GM04503 (cell line): Measurements from ENCODE around the gene GABRR3.
A peak's percentile ranks its signal among the peaks of the same experiment; 100 is the strongest.

Experiments
- DNase-seq: peaks from one replicate; pipeline ENCODE4 v3.0.0-alpha.2; 2012; ENCODE audit warnings: low read depth

The GABRR3 gene

GRCh38 chr3:97954228-97954827 lies 80.8 kb downstream of the GABRR3 start:
- no peak for DNase-seq

DNA sequence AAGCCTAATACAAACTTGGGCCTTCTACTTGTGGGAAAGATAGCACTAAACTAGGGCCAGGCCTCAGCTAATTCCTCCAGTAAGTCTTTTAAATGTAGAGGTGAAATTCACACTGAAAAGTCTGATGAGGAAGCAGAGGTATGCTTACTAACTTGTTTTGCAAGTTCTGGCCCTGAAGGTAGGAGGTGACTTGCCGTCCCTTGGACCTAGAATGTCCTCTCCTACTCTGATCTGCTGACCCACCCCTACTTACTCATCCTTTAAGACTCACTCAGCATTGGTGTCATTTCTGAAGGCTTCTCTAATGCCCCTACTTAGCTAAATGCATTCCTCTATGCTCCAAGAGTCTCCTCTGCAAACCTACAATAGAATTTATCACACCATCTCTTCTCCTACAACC lies 82.2 kb downstream of the GABRR3 start:
- DNase-seq: no peak

DNA sequence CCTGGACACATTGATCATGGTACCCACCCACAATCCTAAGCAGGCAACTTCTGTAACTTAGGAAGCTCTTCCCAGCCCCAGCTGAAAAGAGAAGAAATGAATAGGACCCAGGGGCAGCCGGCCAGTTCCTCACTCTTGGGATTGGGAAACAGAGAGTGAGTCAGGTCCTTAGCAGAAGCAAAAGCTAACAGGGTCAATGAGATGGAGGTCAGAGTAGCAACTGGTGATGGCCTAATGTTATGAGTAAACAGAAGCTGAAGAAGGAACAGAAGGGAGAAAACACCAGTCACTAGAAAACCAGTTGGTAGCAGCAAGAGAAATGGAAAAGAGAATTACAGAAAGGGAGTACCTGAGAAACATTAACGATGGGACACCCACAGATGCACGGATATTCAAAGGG lies 82.8 kb downstream of the GABRR3 start:
- DNase-seq: peak; percentile 61

DNA sequence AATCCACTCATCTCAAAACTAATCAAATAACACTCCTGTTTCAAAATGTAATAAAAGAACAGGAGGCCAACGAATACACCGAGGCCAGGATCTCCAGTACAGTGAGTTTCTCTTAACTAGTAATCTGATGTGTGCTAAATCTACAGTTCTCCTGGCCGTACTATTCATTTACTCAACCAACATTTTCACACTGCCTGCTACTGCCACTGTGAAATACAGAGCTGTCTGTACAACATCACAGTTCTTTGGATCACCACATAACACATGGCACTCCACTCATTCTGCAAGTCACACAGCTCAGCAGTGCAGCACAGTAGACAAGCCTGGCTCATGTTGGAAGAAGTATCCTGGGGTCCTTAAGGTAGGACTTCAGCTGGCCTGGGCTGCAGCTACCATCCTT lies 84.8 kb downstream of the GABRR3 start:
- no peak for DNase-seq

GRCh38 chr3:97949743-97950142 lies 85.4 kb downstream of the GABRR3 start:
- DNase-seq: no peak

DNA sequence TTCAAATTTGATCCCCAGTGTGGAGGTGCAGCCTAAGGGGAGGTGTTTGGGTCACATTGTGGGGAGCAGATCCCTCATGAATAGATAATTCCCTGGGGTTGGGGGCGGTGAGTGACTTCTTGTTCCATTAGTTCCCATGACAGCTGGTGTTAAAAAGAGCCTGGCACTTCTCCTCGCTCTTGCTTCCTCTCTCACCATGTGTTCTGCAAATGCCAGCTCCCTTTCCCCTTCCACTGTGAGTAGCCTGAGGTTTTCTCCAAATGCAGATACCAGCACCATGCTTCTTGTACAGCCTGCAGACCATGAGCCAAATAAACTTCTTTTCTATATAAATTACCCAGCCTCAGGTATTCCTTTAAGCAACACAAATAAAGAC lies 86.0 kb downstream of the GABRR3 start:
- DNase-seq: no peak

GRCh38 chr3:97948351-97949109 lies 86.6 kb downstream of the GABRR3 start:
- no peak for DNase-seq

DNA sequence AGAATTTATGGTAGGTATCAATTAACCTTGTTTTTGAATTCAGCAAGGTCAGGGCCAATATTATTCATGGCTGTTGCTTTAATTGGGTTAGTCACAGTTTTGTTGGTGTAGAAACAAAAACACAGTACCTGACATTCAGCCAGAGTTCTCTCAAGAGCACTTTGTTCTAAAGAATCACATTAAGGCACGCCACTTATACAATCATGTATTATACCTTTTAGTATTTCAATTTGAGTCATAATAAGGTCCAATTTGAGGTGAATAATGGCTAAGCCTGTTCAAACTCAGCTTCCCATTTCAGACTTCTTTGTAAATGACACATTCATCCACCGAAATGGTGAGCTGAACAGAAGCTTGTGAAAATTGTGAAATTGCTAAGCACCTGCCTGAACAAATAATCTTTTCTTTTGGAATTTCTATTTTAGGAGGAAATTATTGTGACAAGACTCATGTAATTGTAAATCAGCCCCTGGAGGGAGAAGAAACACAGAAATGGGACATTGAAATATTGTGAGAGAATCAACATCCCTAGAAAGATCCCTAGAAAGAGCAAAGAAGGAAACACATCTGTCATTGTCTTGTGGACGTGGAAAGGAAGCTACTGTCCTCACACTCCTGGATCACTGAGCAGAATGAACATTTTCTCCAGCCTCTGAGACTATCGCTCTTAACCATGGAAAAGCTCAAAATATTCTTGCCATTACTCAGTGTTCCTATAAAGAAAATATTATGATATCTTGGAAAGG lies 92.1 kb downstream of the GABRR3 start:
- no peak for DNase-seq

GRCh38 chr3:97940034-97940433 lies 95.1 kb downstream of the GABRR3 start:
- DNase-seq: no peak

DNA sequence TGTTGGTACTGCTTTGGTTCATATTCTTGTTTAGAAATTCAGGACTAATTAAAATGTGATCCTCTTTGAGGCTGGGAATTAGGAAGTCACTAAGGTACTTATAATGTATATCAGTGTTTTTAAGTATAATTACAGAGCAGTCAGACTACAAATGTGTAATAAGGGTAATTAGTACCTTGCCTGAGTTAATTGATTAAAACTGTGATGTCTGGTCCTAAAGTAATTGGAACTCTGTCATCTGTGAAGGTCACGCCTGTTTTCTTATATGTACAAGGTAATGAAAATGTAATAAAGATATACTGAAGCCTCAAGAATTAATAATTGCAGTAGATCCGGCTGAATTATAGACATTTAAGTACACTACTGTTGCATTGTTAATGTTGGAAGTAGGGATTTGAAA lies 95.7 kb downstream of the GABRR3 start:
- no peak for DNase-seq

GRCh38 chr3:97938444-97938843 lies 96.7 kb downstream of the GABRR3 start:
- no peak for DNase-seq

- DNase-seq: no peak
Measured at GRCh38 chr3:97937205-97937604, 97.9 kb downstream of the GABRR3 start.

DNA sequence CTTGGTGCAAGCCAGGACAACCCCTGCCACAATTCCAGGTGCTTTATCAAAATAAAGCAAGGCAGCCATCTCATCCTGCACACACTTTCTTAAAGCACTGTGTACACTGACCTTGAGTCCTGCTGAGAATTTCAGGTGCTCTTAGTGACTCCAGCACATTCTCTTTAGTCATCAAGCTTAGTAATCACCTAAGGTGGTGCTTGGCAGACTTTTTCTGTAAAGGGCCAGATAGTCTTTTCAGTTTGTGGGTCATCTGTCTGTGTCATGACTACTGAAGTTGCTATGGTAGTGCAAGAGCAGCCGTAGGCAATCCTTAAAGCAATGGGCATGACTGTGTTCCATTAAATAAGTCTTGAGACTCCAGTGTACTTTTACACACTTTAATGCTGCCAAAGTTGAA lies 99.3 kb downstream of the GABRR3 start:
- DNase-seq: no peak
